Fibroblast of peridontal ligament (primary cell): ENCODE measurements around the gene PCGF1.
"Not testable (repeated sequence)": the region's sequence is repeated elsewhere in the genome, so short reads cannot be mapped to it uniquely, and the experiment has no call there.

Experiments
- DNase-seq: peaks from one replicate; pipeline ENCODE4 v3.0.0-alpha.2; 2010; ENCODE audit errors: extremely low read depth

PCGF1 gene

GRCh38 chr2:74499267-74499939, 8.1 kb downstream of the PCGF1 start, which contains the start of gene LBX2:
Gene LBX2, minus strand, starts transcription at chr2:74499603. Its CDS starts 66 bp downstream, at chr2:74499537.
- DNase-seq = peak; percentile 30

GRCh38 chr2:74498500-74499266, 8.8 kb downstream of the PCGF1 start:
- DNase-seq = peak; percentile 39

GRCh38 chr2:74497777-74498499, 9.6 kb downstream of the PCGF1 start:
- DNase-seq = no peak

GRCh38 chr2:74496997-74497776, 10.3 kb downstream of the PCGF1 start:
- DNase-seq = no peak

- DNase-seq = no peak
These were observed 12.1 kb downstream of the PCGF1 start for GRCh38 chr2:74495440-74495839.

- DNase-seq = no peak
These were observed 13.9 kb downstream of the PCGF1 start for GRCh38 chr2:74493546-74493945.

GRCh38 chr2:74491648-74492544, 15.6 kb downstream of the PCGF1 start:
- no peak for DNase-seq

- DNase-seq = no peak
These were observed 17.6 kb downstream of the PCGF1 start for GRCh38 chr2:74489906-74490305.

- no peak for DNase-seq
These were observed 18.6 kb downstream of the PCGF1 start for GRCh38 chr2:74488643-74489481.

- no peak for DNase-seq
These were observed 21.4 kb downstream of the PCGF1 start for GRCh38 chr2:74486141-74486540.

- not testable (repeated sequence) for DNase-seq
These were observed 23.8 kb downstream of the PCGF1 start for GRCh38 chr2:74483675-74484164.

- peak; percentile 95 for DNase-seq
These were observed 24.5 kb downstream of the PCGF1 start, which contains the start of the genes CCDC142 and TTC31 for GRCh38 chr2:74482801-74483674. Gene CCDC142, minus strand, starts transcription at chr2:74482998. Its CDS starts 161 bp downstream, at chr2:74482837. Gene TTC31, plus strand, starts transcription at chr2:74483081. Its CDS starts 15 bp downstream, at chr2:74483096.

- DNase-seq = no peak
These were observed 25.3 kb downstream of the PCGF1 start for GRCh38 chr2:74481961-74482800.

- DNase-seq = no peak
These were observed 26.1 kb downstream of the PCGF1 start for GRCh38 chr2:74481431-74481830.

GRCh38 chr2:74474899-74475298, 32.6 kb downstream of the PCGF1 start:
- no peak for DNase-seq

- DNase-seq = no peak
These were observed 33.0 kb downstream of the PCGF1 start for GRCh38 chr2:74474481-74474880.

- no peak for DNase-seq
These were observed 34.6 kb downstream of the PCGF1 start for GRCh38 chr2:74472945-74473258.
